Progenitor cell of endocrine pancreas (in vitro differentiated cells): ENCODE results near the gene FIBCD1. TPM values are rescaled to one million over a fixed set of nuclear protein-coding genes. Genes with fewer than 3 reads are reported as not detected.

ENCODE experiments used
- DNase-seq: peaks from one replicate; pipeline ENCODE4 v3.0.0; 2021; ENCODE audit warnings: low spot score; ENCODE audit not compliant: unreplicated experiment
- H3K27ac Mint-ChIP-seq: 2 replicates; pipeline ENCODE4 v1.8.0; 2021; ENCODE audit warnings: mild to moderate bottlenecking, moderate library complexity, mixed read lengths
- H3K27me3 Mint-ChIP-seq: 2 replicates; pipeline ENCODE4 v1.8.0; 2021; ENCODE audit warnings: mixed read lengths
- H3K36me3 Mint-ChIP-seq: 2 replicates; pipeline ENCODE4 v1.8.0; 2022; ENCODE audit warnings: mixed read lengths; ENCODE audit not compliant: insufficient read depth
- H3K4me1 Mint-ChIP-seq: 2 replicates; pipeline ENCODE4 v1.8.0; 2021; ENCODE audit warnings: low read depth, mixed read lengths
- H3K4me3 Mint-ChIP-seq: 2 replicates; pipeline ENCODE4 v1.8.0; 2021; ENCODE audit warnings: low read depth, mild to moderate bottlenecking, moderate library complexity, mixed read lengths
- H3K9me3 Mint-ChIP-seq: 2 replicates; pipeline ENCODE4 v1.8.0; 2021; ENCODE audit warnings: low read depth, mixed read lengths
- total RNA-seq: library from RNA; stranded (reverse); gene quantifications from 2 replicates; pipeline ENCODE4 v1.2.1, GENCODE V29; 2021
- TF ChIP-seq, protein P1 (sequence below): fragments of 200-600 bp; sonication (generic); IDR thresholded peaks from one replicate; pipeline ENCODE4 v1.5.0; 2021; ENCODE audit warnings: antibody characterized with exemption, mild to moderate bottlenecking; ENCODE audit not compliant: unreplicated experiment

FIBCD1 gene
- total RNA-seq, 1 donor from 2014 or later: not detected

DNA sequence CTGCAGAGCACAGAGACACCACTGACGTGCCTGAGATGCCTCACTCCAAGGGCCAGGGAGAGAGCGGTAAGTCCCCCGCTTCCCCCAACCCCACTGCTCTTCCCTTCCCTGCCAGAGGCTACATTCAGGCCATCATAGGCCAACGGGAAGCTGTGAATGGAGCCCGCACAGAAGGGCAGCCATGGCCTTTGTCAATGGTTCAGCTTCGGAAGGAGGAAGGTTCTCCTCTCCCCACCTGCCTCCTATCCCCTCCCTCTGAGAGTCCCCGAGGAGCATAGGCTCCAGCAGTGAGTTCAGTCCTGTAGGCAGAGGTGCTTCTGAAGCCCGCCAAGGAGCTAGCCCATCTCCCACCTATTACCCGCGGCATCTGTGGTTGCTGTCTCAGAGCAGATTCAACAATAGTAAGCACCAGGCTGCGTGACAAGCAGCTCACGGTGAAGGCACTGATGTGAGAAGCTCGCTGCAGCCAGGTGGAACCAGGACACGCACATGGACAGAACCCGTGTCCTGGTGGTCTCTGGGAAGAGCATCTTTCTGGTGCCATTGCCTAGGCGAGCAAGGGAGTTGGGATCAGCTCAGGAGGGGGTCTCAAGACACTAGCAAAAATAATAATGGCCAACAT is 58.3 kb downstream of the FIBCD1 start:
- Mint-ChIP-seq H3K36me3 (peaks cover 32% of the 10 kb centered on the region), H3K4me1 (peaks cover 1% of the 10 kb centered on the region), H3K9me3 (no peaks in the 10 kb centered on the region), H3K27ac (no peak overlapping the region), H3K27me3 (no peaks in the 10 kb centered on the region), H3K4me3 (no peak overlapping the region)
- DNase-seq: no peak
- TF ChIP-seq, protein P1, sequence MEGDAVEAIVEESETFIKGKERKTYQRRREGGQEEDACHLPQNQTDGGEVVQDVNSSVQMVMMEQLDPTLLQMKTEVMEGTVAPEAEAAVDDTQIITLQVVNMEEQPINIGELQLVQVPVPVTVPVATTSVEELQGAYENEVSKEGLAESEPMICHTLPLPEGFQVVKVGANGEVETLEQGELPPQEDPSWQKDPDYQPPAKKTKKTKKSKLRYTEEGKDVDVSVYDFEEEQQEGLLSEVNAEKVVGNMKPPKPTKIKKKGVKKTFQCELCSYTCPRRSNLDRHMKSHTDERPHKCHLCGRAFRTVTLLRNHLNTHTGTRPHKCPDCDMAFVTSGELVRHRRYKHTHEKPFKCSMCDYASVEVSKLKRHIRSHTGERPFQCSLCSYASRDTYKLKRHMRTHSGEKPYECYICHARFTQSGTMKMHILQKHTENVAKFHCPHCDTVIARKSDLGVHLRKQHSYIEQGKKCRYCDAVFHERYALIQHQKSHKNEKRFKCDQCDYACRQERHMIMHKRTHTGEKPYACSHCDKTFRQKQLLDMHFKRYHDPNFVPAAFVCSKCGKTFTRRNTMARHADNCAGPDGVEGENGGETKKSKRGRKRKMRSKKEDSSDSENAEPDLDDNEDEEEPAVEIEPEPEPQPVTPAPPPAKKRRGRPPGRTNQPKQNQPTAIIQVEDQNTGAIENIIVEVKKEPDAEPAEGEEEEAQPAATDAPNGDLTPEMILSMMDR: no peak

DNA sequence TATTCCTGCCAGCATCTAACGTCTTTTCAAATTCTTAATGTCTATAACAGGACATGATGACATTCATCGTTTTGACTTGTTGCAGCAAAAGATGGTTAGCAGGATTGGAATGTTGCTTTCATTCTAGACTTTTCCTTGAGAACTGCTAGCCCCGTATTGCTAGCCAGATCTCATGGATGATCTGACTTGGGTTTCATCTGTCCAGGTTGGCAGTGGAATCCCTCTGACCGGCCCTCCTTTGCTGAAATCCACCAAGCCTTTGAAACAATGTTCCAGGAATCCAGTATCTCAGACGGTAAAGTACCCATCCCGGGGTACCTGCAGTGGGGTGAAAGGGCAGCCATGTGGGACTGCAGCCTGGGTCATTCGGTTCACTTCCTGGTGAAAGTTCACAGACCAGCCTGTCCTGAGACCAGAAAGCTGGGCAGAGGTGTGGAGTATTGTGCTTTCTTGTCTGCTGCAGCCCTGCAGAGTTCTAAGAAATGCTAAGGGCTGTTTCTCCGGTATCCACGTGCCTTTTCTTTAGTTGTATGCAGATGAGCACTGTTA is 59.1 kb downstream of the FIBCD1 start:
- Mint-ChIP-seq H3K27ac (no peak overlapping the region), H3K36me3 (peaks cover 31% of the 10 kb centered on the region), H3K27me3 (no peaks in the 10 kb centered on the region), H3K4me1 (peaks cover 1% of the 10 kb centered on the region), H3K4me3 (no peak overlapping the region), H3K9me3 (no peaks in the 10 kb centered on the region)
- no peak for DNase-seq
- TF ChIP-seq, protein P1: no peak

DNA sequence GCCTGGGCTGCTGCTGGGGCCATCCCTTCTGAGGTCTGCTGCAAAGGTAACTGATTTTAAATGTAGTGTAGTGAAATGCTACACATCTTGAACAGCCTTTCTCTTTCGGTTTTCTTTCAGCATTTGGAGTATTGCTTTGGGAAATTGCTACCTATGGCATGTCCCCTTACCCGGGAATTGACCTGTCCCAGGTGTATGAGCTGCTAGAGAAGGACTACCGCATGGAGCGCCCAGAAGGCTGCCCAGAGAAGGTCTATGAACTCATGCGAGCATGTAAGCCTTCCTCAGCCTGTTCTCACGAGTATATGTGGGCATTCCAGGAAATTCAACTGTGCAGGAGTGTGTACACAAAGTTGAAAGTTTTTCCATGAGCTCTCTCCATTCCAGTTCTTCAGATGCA is 60.8 kb downstream of the FIBCD1 start:
- DNase-seq: no peak
- Mint-ChIP-seq H3K27ac (no peak overlapping the region), H3K4me1 (no peaks in the 10 kb centered on the region), H3K27me3 (no peaks in the 10 kb centered on the region), H3K4me3 (no peak overlapping the region), H3K36me3 (peaks cover 38% of the 10 kb centered on the region), H3K9me3 (no peaks in the 10 kb centered on the region)
- TF ChIP-seq, protein P1: no peak

DNA sequence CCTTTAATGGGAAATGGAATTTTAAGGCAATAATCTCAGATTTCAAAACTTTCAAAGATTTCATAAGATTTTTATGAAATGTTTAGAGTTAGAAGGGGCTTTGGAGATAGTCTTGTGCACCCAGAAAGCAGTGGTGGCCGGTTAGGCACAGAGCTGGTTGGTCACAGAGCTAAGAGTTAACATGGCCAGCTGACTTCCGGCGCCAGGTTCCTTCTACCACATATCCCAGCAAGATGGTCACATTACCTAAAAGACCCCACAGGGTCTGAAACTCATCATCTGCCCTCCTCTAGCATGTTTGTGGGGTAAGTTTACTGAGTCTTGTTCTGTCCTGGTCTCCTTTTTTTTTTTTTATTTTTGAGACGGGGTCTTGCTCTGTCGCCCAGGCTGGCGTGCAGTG is 61.7 kb downstream of the FIBCD1 start:
- Mint-ChIP-seq H3K9me3 (no peaks in the 10 kb centered on the region), H3K36me3 (peaks cover 38% of the 10 kb centered on the region), H3K4me1 (no peaks in the 10 kb centered on the region), H3K4me3 (no peak overlapping the region), H3K27me3 (no peaks in the 10 kb centered on the region), H3K27ac (no peak overlapping the region)
- no peak for DNase-seq
- TF ChIP-seq, protein P1: no peak

DNA sequence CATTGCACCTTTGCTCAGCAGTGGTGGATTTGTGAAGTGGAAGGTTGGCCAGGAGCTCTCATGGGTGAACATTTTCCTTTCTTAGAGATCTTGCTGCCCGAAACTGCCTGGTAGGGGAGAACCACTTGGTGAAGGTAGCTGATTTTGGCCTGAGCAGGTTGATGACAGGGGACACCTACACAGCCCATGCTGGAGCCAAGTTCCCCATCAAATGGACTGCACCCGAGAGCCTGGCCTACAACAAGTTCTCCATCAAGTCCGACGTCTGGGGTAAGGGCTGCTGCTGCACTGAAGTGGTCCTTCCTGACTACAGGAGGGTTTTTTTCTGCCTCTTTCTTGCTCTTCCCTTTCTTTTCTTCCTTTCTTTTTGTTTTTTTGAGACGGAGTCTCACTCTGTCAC is 64.3 kb downstream of the FIBCD1 start:
- Mint-ChIP-seq H3K36me3 (peaks cover 33% of the 10 kb centered on the region), H3K27ac (no peak overlapping the region), H3K9me3 (no peaks in the 10 kb centered on the region), H3K4me1 (peaks cover 3% of the 10 kb centered on the region), H3K27me3 (no peaks in the 10 kb centered on the region), H3K4me3 (no peak overlapping the region)
- DNase-seq: no peak
- TF ChIP-seq, protein P1: no peak
